Spleen (tissue), 7 donors: ENCODE data around the gene BTBD17.

Source experiments
- CTCF ChIP-seq, 11 experiments: fragments of 200-600 bp in 7 of 11; fragments of 450-650 bp in 4 of 11; sonication (generic) in 4 of 11; IDR thresholded peaks in 8 of 11; conservative IDR thresholded peaks in 3 of 11; 1 replicate in 7 of 11; 2 replicates in 4 of 11; pipeline versions ENCODE4 v1.4.0 to v1.8.0; 2016 to 2021; ENCODE audit warnings: antibody characterized with exemption in 11 of 11, inconsistent platforms in 4 of 11, mild to moderate bottlenecking in 1 of 11
- POLR2AphosphoS5 ChIP-seq, 3 donors: sonication (generic); formaldehyde crosslinking; IDR thresholded peaks; one replicate each; pipeline ENCODE4 v1.5.1; 2017; ENCODE audit warnings: antibody characterized with exemption in 3 of 3
- donor health status: DM: no; HTN: no; CAD: no; lungs with moderate emphysema.
- donor health status: DM: no; HTN: no; CAD: no.
- donor health status: DM: no; HTN: no; CAD: no.

GRCh38 chr17:74410001-74410443 lies 48.4 kb upstream of the BTBD17 start:
- TF ChIP-seq POLR2AphosphoS5 (IDR thresholded peaks at IDR 0.05) (no peak), CTCF (IDR thresholded peaks at IDR 0.05 in 8 of 11, conservative IDR thresholded peaks at IDR 0.05 in 3 of 11) (no peak)
